H9 (cell line): ENCODE data around the gene ENPP1. TPM values are rescaled to one million over a fixed set of nuclear protein-coding genes. Genes with fewer than 3 reads are reported as not detected.

ENCODE experiments used
- DNase-seq: peaks from one replicate; pipeline ENCODE4 v3.0.0-alpha.2; 2017
- H2AFZ ChIP-seq: one replicate; pipeline ENCODE4 v1.6.1; 2013; ENCODE audit warnings: mild to moderate bottlenecking, low read length, control low read depth, moderate library complexity
- H2AK5ac ChIP-seq: 2 replicates; pipeline ENCODE4 v1.6.1; 2013; ENCODE audit warnings: low read length, control low read depth, mixed read lengths; ENCODE audit not compliant: insufficient read length
- H2BK120ac ChIP-seq: one replicate; pipeline ENCODE4 v1.6.1; 2013; ENCODE audit warnings: low read depth, mild to moderate bottlenecking, low read length, control low read depth, inconsistent platforms; ENCODE audit not compliant: poor library complexity, severe bottlenecking
- H2BK12ac ChIP-seq: 2 replicates; pipeline ENCODE4 v1.6.1; 2013; ENCODE audit warnings: low read length, control low read depth, mixed read lengths, low read depth; ENCODE audit not compliant: insufficient read length
- H2BK15ac ChIP-seq: 2 replicates; pipeline ENCODE4 v1.6.1; 2013; ENCODE audit warnings: low read depth, low read length, control low read depth
- H2BK20ac ChIP-seq: one replicate; pipeline ENCODE4 v1.6.1; 2013; ENCODE audit warnings: low read depth, mild to moderate bottlenecking, low read length, control low read depth, inconsistent platforms; ENCODE audit not compliant: poor library complexity, severe bottlenecking
- H2BK5ac ChIP-seq: 2 replicates; pipeline ENCODE4 v1.6.1; 2013; ENCODE audit warnings: low read length, control low read depth, mixed read lengths; ENCODE audit not compliant: insufficient read length
- H3K14ac ChIP-seq: 2 replicates; pipeline ENCODE4 v1.6.1; 2013; ENCODE audit warnings: low read length, control low read depth; ENCODE audit not compliant: insufficient read depth
- H3K18ac ChIP-seq: 2 replicates; pipeline ENCODE4 v1.6.1; 2013; ENCODE audit warnings: low read depth, mild to moderate bottlenecking, mixed read lengths, low read length, control low read depth; ENCODE audit not compliant: insufficient read length
- H3K23ac ChIP-seq: 2 replicates; pipeline ENCODE4 v1.6.1; 2013; ENCODE audit warnings: low read length, control low read depth, mixed read lengths, low read depth; ENCODE audit not compliant: insufficient read length
- H3K23me2 ChIP-seq: 2 replicates; pipeline ENCODE4 v1.6.1; 2013; ENCODE audit warnings: low read depth, mild to moderate bottlenecking, mixed read lengths, low read length, control low read depth; ENCODE audit not compliant: insufficient read length, poor library complexity, severe bottlenecking
- H3K27ac ChIP-seq: 2 replicates; pipeline ENCODE4 v1.5.1; 2013; ENCODE audit warnings: low read length, control low read depth, mixed read lengths, low read depth; ENCODE audit not compliant: insufficient read length
- H3K27me3 ChIP-seq: 2 replicates; pipeline ENCODE4 v1.6.1; 2013; ENCODE audit warnings: low read length, control low read depth, inconsistent platforms; ENCODE audit not compliant: insufficient read depth
- H3K4ac ChIP-seq: 2 replicates; pipeline ENCODE4 v1.6.1; 2013; ENCODE audit warnings: low read depth, mild to moderate bottlenecking, control low read depth, inconsistent platforms, low read length, moderate library complexity
- H3K4me1 ChIP-seq: 2 replicates; pipeline ENCODE4 v1.6.1; 2013; ENCODE audit warnings: low read length, control low read depth, inconsistent platforms; ENCODE audit not compliant: insufficient read depth
- H3K4me2 ChIP-seq: 2 replicates; pipeline ENCODE4 v1.6.1; 2013; ENCODE audit warnings: low read length, control low read depth, mixed read lengths; ENCODE audit not compliant: insufficient read length, insufficient read depth
- H3K56ac ChIP-seq: 2 replicates; pipeline ENCODE4 v1.6.1; 2013; ENCODE audit warnings: low read depth, mild to moderate bottlenecking, mixed read lengths, low read length, control low read depth; ENCODE audit not compliant: insufficient read length
- H3K79me1 ChIP-seq: 2 replicates; pipeline ENCODE4 v1.6.1; 2013; ENCODE audit warnings: low read depth, mild to moderate bottlenecking, moderate library complexity, low read length, control low read depth, inconsistent platforms; ENCODE audit not compliant: insufficient read depth, poor library complexity, severe bottlenecking
- H3K79me2 ChIP-seq: 2 replicates; pipeline ENCODE4 v1.6.1; 2013; ENCODE audit warnings: low read length, control low read depth, inconsistent platforms; ENCODE audit not compliant: insufficient read depth
- H3K9ac ChIP-seq: 2 replicates; pipeline ENCODE4 v1.6.1; 2013; ENCODE audit warnings: low read length, control low read depth, mixed read lengths; ENCODE audit not compliant: insufficient read length; ENCODE audit errors: extremely low read depth
- H3K9me3 ChIP-seq: one replicate; pipeline ENCODE4 v1.6.1; 2013; ENCODE audit warnings: low read depth, low read length, inconsistent platforms; ENCODE audit not compliant: control insufficient read depth
- H3T11ph ChIP-seq: one replicate; pipeline ENCODE4 v1.6.1; 2013; ENCODE audit warnings: mild to moderate bottlenecking, low read length, control low read depth, inconsistent platforms
- H4K20me1 ChIP-seq: one replicate; pipeline ENCODE4 v1.6.1; 2013; ENCODE audit not compliant: control insufficient read depth, insufficient read length, insufficient read depth
- H4K5ac ChIP-seq: 2 replicates; pipeline ENCODE4 v1.6.1; 2013; ENCODE audit warnings: low read depth, mild to moderate bottlenecking, mixed read lengths, low read length, control low read depth; ENCODE audit not compliant: insufficient read length
- H4K8ac ChIP-seq: replicated peaks from 2 replicates; pipeline ENCODE4 v1.6.1; 2013; ENCODE audit warnings: low read length, control low read depth, mixed read lengths, low read depth; ENCODE audit not compliant: insufficient read length
- H4K91ac ChIP-seq: 2 replicates; pipeline ENCODE4 v1.6.1; 2013; ENCODE audit warnings: low read depth, mild to moderate bottlenecking, moderate library complexity, mixed read lengths, low read length, control low read depth; ENCODE audit not compliant: insufficient read length
- H3K27ac Mint-ChIP-seq, 3 experiments: 2 replicates in 2 of 3; 3 replicates in 1 of 3; pipeline ENCODE4 v1.8.0; 2020 to 2021; ENCODE audit warnings: mixed read lengths in 3 of 3, mild to moderate bottlenecking in 1 of 3, moderate library complexity in 1 of 3
- H3K27me3 Mint-ChIP-seq: 2 replicates; pipeline ENCODE4 v1.8.0; 2021; ENCODE audit warnings: low read depth, mild to moderate bottlenecking, moderate library complexity, mixed read lengths
- H3K36me3 Mint-ChIP-seq, 3 experiments: 2 replicates in 2 of 3; 3 replicates in 1 of 3; pipeline ENCODE4 v1.8.0; 2020 to 2021; ENCODE audit warnings: low read depth in 3 of 3, mixed read lengths in 3 of 3; ENCODE audit not compliant: insufficient read depth in 1 of 3
- H3K4me1 Mint-ChIP-seq, 2 experiments: 2 replicates each; pipeline ENCODE4 v1.8.0; 2020; ENCODE audit warnings: mixed read lengths in 2 of 2
- H3K4me3 Mint-ChIP-seq, 2 experiments: 2 replicates in 1 of 2; 3 replicates in 1 of 2; pipeline ENCODE4 v1.8.0; 2020 to 2021; ENCODE audit warnings: mild to moderate bottlenecking in 2 of 2, mixed read lengths in 2 of 2, moderate library complexity in 1 of 2
- H3K9me3 Mint-ChIP-seq, 2 experiments: 2 replicates in 1 of 2; 3 replicates in 1 of 2; pipeline ENCODE4 v1.8.0; 2020; ENCODE audit warnings: mild to moderate bottlenecking in 2 of 2, mixed read lengths in 2 of 2, moderate library complexity in 1 of 2
- WGBS: extraction: QIAGEN DNeasy Blood & Tissue Kit; methylation state at CpG from one replicate; pipeline ENCODE4 v1.1.7; 2013; ENCODE audit warnings: missing lambda C conversion rate, low lambda C conversion rate, mixed read lengths; ENCODE audit not compliant: insufficient read length; ENCODE audit errors: extremely low coverage; 5-methylcytosine and 5-hydroxymethylcytosine counted together
- total RNA-seq: library from RNA; stranded (reverse); gene quantifications from 2 replicates; pipeline ENCODE4 v1.2.1, GENCODE V29; 2021
- TF ChIP-seq, protein P1 (sequence below): fragments of 200-600 bp; sonication (generic); conservative IDR thresholded peaks from 3 replicates; pipeline ENCODE4 v1.8.0; 2021; ENCODE audit warnings: antibody characterized with exemption, mild to moderate bottlenecking

ENPP1 gene
- total RNA-seq, 1 experiment from 2014 or later, result 22.5 TPM

DNA sequence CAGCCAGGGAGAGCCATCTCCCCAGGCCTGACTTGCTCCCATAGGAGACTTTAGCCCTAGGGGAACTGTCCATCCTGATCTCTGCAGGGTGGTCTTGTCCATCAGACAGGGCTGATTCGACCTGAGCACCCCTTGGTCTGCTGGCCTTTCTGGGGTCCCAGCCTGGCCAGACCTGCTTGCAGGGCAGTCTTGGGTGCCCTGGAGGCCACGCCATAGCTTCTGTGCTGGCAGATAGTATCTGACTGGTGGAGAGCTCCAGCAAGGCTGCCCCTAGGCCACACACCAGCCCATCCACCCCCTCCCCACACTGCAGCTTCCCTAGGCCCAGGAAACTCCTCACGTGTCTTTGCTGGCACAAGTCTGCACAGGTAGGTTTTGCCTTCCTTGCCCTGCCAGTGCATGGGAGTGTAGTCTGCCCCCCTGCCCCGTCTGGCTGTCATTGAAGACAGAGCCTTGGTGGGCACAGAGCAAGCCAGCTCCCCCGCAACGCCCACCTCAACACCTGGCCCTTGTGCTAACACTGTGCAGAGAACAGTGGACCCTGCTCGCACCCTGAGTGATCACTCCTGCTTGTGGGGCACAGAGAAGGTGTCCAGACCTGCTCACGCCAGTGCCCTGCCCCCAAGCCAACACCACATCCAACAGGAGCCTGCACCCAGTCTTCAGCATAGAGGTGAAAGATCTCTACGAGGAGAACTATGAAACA, 111.0 kb downstream of the ENPP1 start:
- Mint-ChIP-seq H3K4me3 (peak overlapping the region in 1 of 2 experiments; percentile 10; a peak in 1 of 5 replicates), H3K9me3 (peaks cover 16 to 48% of the 10 kb centered on the region in 2 experiments; a peak in 4 of 5 replicates), H3K36me3 (peaks cover 42 to 69% (median 62%) of the 10 kb centered on the region in 3 experiments), H3K27me3 (peaks cover 1% of the 10 kb centered on the region; the same call in 1 of the 2 replicates), H3K27ac (no peak overlapping the region), H3K4me1 (peaks cover 0 to 5% of the 10 kb centered on the region in 2 experiments; a peak in 1 of 4 replicates)
- no peak overlapping the region for H3K56ac ChIP-seq
- H2BK5ac ChIP-seq, result no peak overlapping the region
- no peak overlapping the region for H4K5ac ChIP-seq
- H3K9ac ChIP-seq, result no peak overlapping the region
- no peak overlapping the region for H3K18ac ChIP-seq
- peaks cover 15% of the 10 kb centered on the region for H3K9me3 ChIP-seq
- H2BK120ac ChIP-seq, result no peak overlapping the region
- no peak overlapping the region for H3K4ac ChIP-seq
- no peaks in the 10 kb centered on the region for H3K23me2 ChIP-seq
- no peaks in the 10 kb centered on the region for H3K79me2 ChIP-seq
- no CpG with 5 or more reads among the region's 9 CpGs for WGBS
- H3K27ac ChIP-seq, result no peak overlapping the region
- H4K8ac ChIP-seq, result no peak overlapping the region
- H2BK12ac ChIP-seq, result no peak overlapping the region
- H3K79me1 ChIP-seq, result no peaks in the 10 kb centered on the region
- no peak overlapping the region for H3K4me2 ChIP-seq
- H2AK5ac ChIP-seq, result no peak overlapping the region
- H4K20me1 ChIP-seq, result no peaks in the 10 kb centered on the region
- H3K4me1 ChIP-seq, result peaks cover 3% of the 10 kb centered on the region; the same call in 1 of the 2 replicates
- H3K27me3 ChIP-seq, result no peaks in the 10 kb centered on the region
- no peak overlapping the region for H3K23ac ChIP-seq
- DNase-seq, result peak; percentile 72
- H4K91ac ChIP-seq, result no peak overlapping the region
- H2BK20ac ChIP-seq, result no peak overlapping the region
- H3T11ph ChIP-seq, result no peak overlapping the region
- no peak overlapping the region for H2BK15ac ChIP-seq
- H3K14ac ChIP-seq, result no peak overlapping the region
- TF ChIP-seq, protein P1, sequence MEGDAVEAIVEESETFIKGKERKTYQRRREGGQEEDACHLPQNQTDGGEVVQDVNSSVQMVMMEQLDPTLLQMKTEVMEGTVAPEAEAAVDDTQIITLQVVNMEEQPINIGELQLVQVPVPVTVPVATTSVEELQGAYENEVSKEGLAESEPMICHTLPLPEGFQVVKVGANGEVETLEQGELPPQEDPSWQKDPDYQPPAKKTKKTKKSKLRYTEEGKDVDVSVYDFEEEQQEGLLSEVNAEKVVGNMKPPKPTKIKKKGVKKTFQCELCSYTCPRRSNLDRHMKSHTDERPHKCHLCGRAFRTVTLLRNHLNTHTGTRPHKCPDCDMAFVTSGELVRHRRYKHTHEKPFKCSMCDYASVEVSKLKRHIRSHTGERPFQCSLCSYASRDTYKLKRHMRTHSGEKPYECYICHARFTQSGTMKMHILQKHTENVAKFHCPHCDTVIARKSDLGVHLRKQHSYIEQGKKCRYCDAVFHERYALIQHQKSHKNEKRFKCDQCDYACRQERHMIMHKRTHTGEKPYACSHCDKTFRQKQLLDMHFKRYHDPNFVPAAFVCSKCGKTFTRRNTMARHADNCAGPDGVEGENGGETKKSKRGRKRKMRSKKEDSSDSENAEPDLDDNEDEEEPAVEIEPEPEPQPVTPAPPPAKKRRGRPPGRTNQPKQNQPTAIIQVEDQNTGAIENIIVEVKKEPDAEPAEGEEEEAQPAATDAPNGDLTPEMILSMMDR, result no peak
- no peak overlapping the region for H2AFZ ChIP-seq
